SH-SY5Y (cell line): ENCODE data around the gene LTBP1.

Experiments used
- GATA2 ChIP-seq: IDR thresholded peaks from 2 replicates; pipeline ENCODE4 v1.6.1; 2011; ENCODE audit warnings: mild to moderate bottlenecking, low read depth, low read length
- GATA3 ChIP-seq: IDR thresholded peaks from 2 replicates; pipeline ENCODE4 v1.6.1; 2011; ENCODE audit warnings: low read depth, mild to moderate bottlenecking, low read length, moderate library complexity

DNA sequence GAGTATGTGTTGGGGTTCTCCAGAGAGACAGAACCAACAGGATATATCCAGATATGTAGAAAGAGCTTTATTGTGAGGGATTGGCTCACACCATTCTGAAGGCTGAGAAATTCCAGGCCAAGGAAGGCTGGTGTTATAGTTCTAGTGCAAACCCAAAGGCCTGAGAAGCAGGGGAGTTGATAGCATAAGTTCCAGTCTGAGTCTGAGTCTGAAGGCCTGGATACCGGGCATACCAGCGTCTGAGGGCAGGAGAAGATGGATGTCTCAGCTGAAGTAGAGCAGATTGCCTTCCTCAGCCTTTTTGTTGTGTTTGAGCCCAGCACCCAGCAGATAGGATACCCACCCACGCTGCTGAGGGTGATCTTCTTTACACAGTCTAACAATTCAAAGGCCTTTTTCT lies 318.0 kb downstream of the LTBP1 start:
- no peak for TF ChIP-seq GATA2
- TF ChIP-seq GATA3: no peak
